ENCODE data around the gene TMEM170B. TPM values are rescaled to one million over a fixed set of nuclear protein-coding genes. Genes with fewer than 3 reads are reported as not detected.

Gene TMEM170B
- total and polyA plus RNA-seq, 2 experiments from 2014 or later: 2.1 to 2.6 TPM

GRCh38 chr6:11605507-11605905 lies 68.0 kb downstream of the TMEM170B start:
- H3K9me3 ChIP-seq (ENCODE audit: low read depth): no peaks in the 10 kb centered on the region
- no peak overlapping the region for H3K4me3 ChIP-seq
- H3K4me1 ChIP-seq (ENCODE audit: low read depth): no peaks in the 10 kb centered on the region
- no peaks in the 10 kb centered on the region for H3K36me3 ChIP-seq
- no peak for DNase-seq (ENCODE audit: low read depth in 1 of 2, low spot score in 1 of 2)
- no peak for TF ChIP-seq CTCF (IDR thresholded peaks at IDR 0.05; ENCODE audit: low read depth, low read length)
- no peak overlapping the region for H3K27ac ChIP-seq
- no peaks in the 10 kb centered on the region for H3K27me3 ChIP-seq

- Histone ChIP-seq H3K4me1 (ENCODE audit: low read depth) (no peaks in the 10 kb centered on the region), H3K27ac (no peak overlapping the region), H3K27me3 (no peaks in the 10 kb centered on the region), H3K4me3 (no peak overlapping the region), H3K9me3 (ENCODE audit: low read depth) (no peaks in the 10 kb centered on the region), H3K36me3 (no peaks in the 10 kb centered on the region)
- DNase-seq (ENCODE audit: low read depth in 1 of 2, low spot score in 1 of 2): no peak
- TF ChIP-seq CTCF (IDR thresholded peaks at IDR 0.05; ENCODE audit: low read depth, low read length): no peak
Measured at GRCh38 chr6:11606332-11606731, 68.8 kb downstream of the TMEM170B start.

- Histone ChIP-seq H3K9me3 (ENCODE audit: low read depth) (no peaks in the 10 kb centered on the region), H3K27ac (no peak overlapping the region), H3K4me3 (no peak overlapping the region), H3K27me3 (no peaks in the 10 kb centered on the region), H3K36me3 (no peaks in the 10 kb centered on the region), H3K4me1 (ENCODE audit: low read depth) (no peaks in the 10 kb centered on the region)
- no peak for TF ChIP-seq CTCF (IDR thresholded peaks at IDR 0.05; ENCODE audit: low read depth, low read length)
- peak in 1 of 2 donors; percentile 62 for DNase-seq (ENCODE audit: low read depth in 1 of 2, low spot score in 1 of 2)
Measured at GRCh38 chr6:11607383-11607782, 69.8 kb downstream of the TMEM170B start.

- Histone ChIP-seq H3K27me3 (no peaks in the 10 kb centered on the region), H3K4me3 (no peak overlapping the region), H3K27ac (no peak overlapping the region), H3K36me3 (no peaks in the 10 kb centered on the region), H3K9me3 (ENCODE audit: low read depth) (no peaks in the 10 kb centered on the region), H3K4me1 (ENCODE audit: low read depth) (no peaks in the 10 kb centered on the region)
- DNase-seq (ENCODE audit: low read depth in 1 of 2, low spot score in 1 of 2): no peak
- no peak for TF ChIP-seq CTCF (IDR thresholded peaks at IDR 0.05; ENCODE audit: low read depth, low read length)
Measured at GRCh38 chr6:11608600-11609323, 71.2 kb downstream of the TMEM170B start.

- Histone ChIP-seq H3K4me1 (ENCODE audit: low read depth) (no peaks in the 10 kb centered on the region), H3K4me3 (no peak overlapping the region), H3K9me3 (ENCODE audit: low read depth) (no peaks in the 10 kb centered on the region), H3K27ac (no peak overlapping the region), H3K27me3 (no peaks in the 10 kb centered on the region), H3K36me3 (no peaks in the 10 kb centered on the region)
- no peak for TF ChIP-seq CTCF (IDR thresholded peaks at IDR 0.05; ENCODE audit: low read depth, low read length)
- DNase-seq (ENCODE audit: low read depth in 1 of 2, low spot score in 1 of 2): peak; percentile 5 to 91
Measured at GRCh38 chr6:11609324-11610071, 71.9 kb downstream of the TMEM170B start.

All from cardiac muscle cell (in vitro differentiated cells and primary cell).